Endothelial cell of umbilical vein (primary cell): Measurements from ENCODE around the gene NDUFS5. TPM values are rescaled to one million over a fixed set of nuclear protein-coding genes. Genes with fewer than 3 reads are reported as not detected.

Experiments
- BruUV-seq: library from RNA; stranded (reverse); fragments of 400-500 nt; replicated peaks from 2 replicates; lab custom pipeline; 2021; lab: Mats Ljungman, UMichigan
- CTCF ChIA-PET: fragments of 300-600, 350-600 bp; sonication (Branson Sonifier 250); formaldehyde crosslinking; loops from one replicate; lab custom pipeline; 2021; ENCODE audit warnings: antibody characterized with exemption, inconsistent platforms; lab: Charles Lee
- POLR2A ChIA-PET: fragments of 300-600, 350-600 bp; sonication (Branson Sonifier 250); formaldehyde crosslinking; loops from one replicate; lab custom pipeline; 2021; ENCODE audit warnings: antibody characterized with exemption, inconsistent platforms; lab: Charles Lee
- DNase-seq: peaks from one replicate; pipeline ENCODE4 v3.0.0-alpha.2; 2011; ENCODE audit warnings: low read depth, low spot score
- FAIRE-seq: peaks from 2 replicates; lab custom pipeline; 2011; peaks lifted over from hg19 to GRCh38; lab: Jason Lieb, UNC
- H2AFZ ChIP-seq: 2 replicates; pipeline ENCODE4 v1.6.0; 2012; ENCODE audit warnings: low read depth, low read length, control low read depth, inconsistent platforms
- H3K27ac ChIP-seq: 2 replicates; pipeline ENCODE4 v1.5.1; 2011; ENCODE audit warnings: low read depth, mild to moderate bottlenecking, control low read depth, low read length, moderate library complexity; ENCODE audit not compliant: insufficient read depth
- H3K27me3 ChIP-seq, 2 experiments: 2 replicates each; pipeline versions ENCODE4 v1.6.0 to v1.6.1; 2011; ENCODE audit warnings: low read length in 2 of 2, mixed read lengths in 1 of 2; ENCODE audit not compliant: control insufficient read depth in 2 of 2, insufficient read depth in 2 of 2
- H3K36me3 ChIP-seq, 2 experiments: 2 replicates in 1 of 2; 3 replicates in 1 of 2; pipeline ENCODE4 v1.5.1; 2011; ENCODE audit warnings: low read length in 2 of 2, mild to moderate bottlenecking in 1 of 2, moderate library complexity in 1 of 2; ENCODE audit not compliant: control insufficient read depth in 2 of 2, insufficient read depth in 2 of 2; ENCODE audit errors: extremely low read depth in 1 of 2
- H3K4me1 ChIP-seq: 3 replicates; pipeline ENCODE4 v1.5.1; 2011; ENCODE audit warnings: mild to moderate bottlenecking, low read length; ENCODE audit not compliant: control insufficient read depth, insufficient read depth; ENCODE audit errors: extremely low read depth
- H3K4me2 ChIP-seq: 2 replicates; pipeline ENCODE4 v1.6.1; 2011; ENCODE audit warnings: low read length, control low read depth, mixed read lengths; ENCODE audit not compliant: insufficient read depth
- H3K4me3 ChIP-seq, 3 experiments: fragments of 200-600 bp in 1 of 3; sonication (generic), shearing (Covaris generic) in 1 of 3; replicated peaks in 1 of 3; 2 replicates each; pipeline ENCODE4 v1.5.1; 2011 to 2016; ENCODE audit warnings: control low read depth in 3 of 3, low read length in 3 of 3, mild to moderate bottlenecking in 2 of 3, inconsistent platforms in 1 of 3, low read depth in 1 of 3, moderate library complexity in 1 of 3; ENCODE audit not compliant: insufficient read depth in 1 of 3
- H3K79me2 ChIP-seq: 2 replicates; pipeline ENCODE4 v1.6.0; 2012; ENCODE audit warnings: low read length, inconsistent platforms; ENCODE audit not compliant: control insufficient read depth, insufficient read depth
- H3K9ac ChIP-seq: replicated peaks from 2 replicates; pipeline ENCODE3; 2011; ENCODE audit warnings: low read length, control low read depth; ENCODE audit not compliant: insufficient read depth; ENCODE audit errors: extremely low read depth
- H3K9me1 ChIP-seq: replicated peaks from 3 replicates; pipeline ENCODE4 v1.6.0; 2011; ENCODE audit warnings: mild to moderate bottlenecking, low read length; ENCODE audit not compliant: control insufficient read depth, insufficient read depth; ENCODE audit errors: extremely low read depth
- H3K9me3 ChIP-seq: replicated peaks from 2 replicates; pipeline ENCODE4 v1.5.1; 2012; ENCODE audit warnings: low read length, inconsistent platforms; ENCODE audit not compliant: control insufficient read depth, insufficient read depth
- H4K20me1 ChIP-seq: replicated peaks from 2 replicates; pipeline ENCODE3; 2011; ENCODE audit warnings: mild to moderate bottlenecking, low read length; ENCODE audit not compliant: control insufficient read depth, insufficient read depth; ENCODE audit errors: extremely low read depth
- EZH2 ChIP-seq: IDR thresholded peaks from 2 replicates; pipeline ENCODE4 v1.6.1; 2012; ENCODE audit warnings: borderline replicate concordance, low read depth, mild to moderate bottlenecking, moderate library complexity, low read length, inconsistent platforms; ENCODE audit not compliant: severe bottlenecking
- FOS ChIP-seq: IDR thresholded peaks from 2 replicates; pipeline ENCODE4 v1.6.1; 2011; ENCODE audit warnings: mild to moderate bottlenecking, low read length, moderate library complexity, borderline replicate concordance; ENCODE audit not compliant: insufficient read depth
- GATA2 ChIP-seq: IDR thresholded peaks from 2 replicates; pipeline ENCODE4 v1.7.0; 2011; ENCODE audit warnings: low read depth, mild to moderate bottlenecking, moderate library complexity, mixed read lengths, low read length; ENCODE audit not compliant: insufficient read length, insufficient read depth
- JUN ChIP-seq: IDR thresholded peaks from 2 replicates; pipeline ENCODE4 v1.6.1; 2011; ENCODE audit warnings: borderline replicate concordance, low read depth; ENCODE audit not compliant: insufficient read length, insufficient read depth
- MYC ChIP-seq: IDR thresholded peaks from one replicate; pipeline ENCODE4 v1.6.1; 2011; ENCODE audit warnings: mild to moderate bottlenecking, low read depth, low read length
- POLR2A ChIP-seq: IDR thresholded peaks from 2 replicates; pipeline ENCODE4 v1.6.1; 2012; ENCODE audit warnings: low read depth, mild to moderate bottlenecking, control low read depth, low read length
- POLR2AphosphoS5 ChIP-seq: IDR thresholded peaks from 2 replicates; pipeline ENCODE4 v1.6.1; 2012; ENCODE audit warnings: low read depth, mild to moderate bottlenecking, control low read depth, low read length, moderate library complexity; ENCODE audit not compliant: insufficient read depth
- dilution Hi-C: fragments of 300-500 bp; cut with MboI; formaldehyde crosslinking; loops from one replicate; pipeline ENCODE4 v1.15.0; 2019; ENCODE audit warnings: low sequenced_read_pairs; ENCODE audit not compliant: extremely low pct_ligation_motif_present
- intact Hi-C: fragments of 100-400 bp; cut with micrococcal nuclease; formaldehyde crosslinking; loops from one replicate; pipeline ENCODE4 v1.10.0; 2022
- polyA plus RNA-seq, 4 experiments: library from polyadenylated mRNA; depleted of rRNA in 3 of 4; stranded (reverse) in 3 of 4; unstranded in 1 of 4; fragments of >200 nt; gene quantifications; 2 replicates each; pipeline versions ENCODE4 v1.2.1 to v1.2.3, GENCODE V29; 2011 to 2012; ENCODE audit warnings: missing spikeins in 1 of 4
- total RNA-seq: library from RNA; stranded (reverse); gene quantifications from 2 replicates; pipeline ENCODE4 v1.2.3, GENCODE V29; 2021
- TF ChIP-seq, protein P1 (sequence below): IDR thresholded peaks from 2 replicates; pipeline ENCODE4 v1.6.1; 2011; ENCODE audit not compliant: insufficient read depth, insufficient read length
- TF ChIP-seq, protein P2 (sequence below), 2 donors: IDR thresholded peaks; 1 replicate in 1 of 2; 2 replicates in 1 of 2; pipeline ENCODE4 v1.5.1; 2011; ENCODE audit warnings: low read length in 2 of 2, mild to moderate bottlenecking in 2 of 2, moderate library complexity in 2 of 2, control low read depth in 1 of 2, inconsistent platforms in 1 of 2, low read depth in 1 of 2; ENCODE audit not compliant: insufficient read depth in 1 of 2; ENCODE audit errors: extremely low read depth in 1 of 2

NDUFS5 gene
- total and polyA plus RNA-seq, 2 donors (not counting 3 experiments of a cell fraction or from before 2014, with no cell fraction given): 327 to 710 TPM

DNA sequence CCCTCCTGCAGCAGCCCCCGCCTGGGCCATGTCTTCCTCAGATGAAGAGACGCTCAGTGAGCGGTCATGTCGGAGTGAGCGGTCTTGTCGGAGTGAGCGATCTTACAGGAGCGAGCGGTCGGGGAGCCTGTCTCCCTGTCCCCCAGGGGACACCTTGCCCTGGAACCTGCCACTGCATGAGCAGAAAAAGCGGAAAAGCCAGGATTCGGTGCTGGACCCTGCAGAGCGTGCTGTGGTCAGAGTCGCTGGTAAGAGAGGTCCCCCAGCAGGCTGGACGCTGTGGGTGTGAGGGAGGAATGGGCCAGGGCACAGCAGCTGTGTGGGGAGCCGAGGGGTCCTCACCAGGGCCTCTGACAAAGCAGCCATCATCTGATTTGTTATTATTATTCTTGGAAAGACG is 58.0 kb downstream of the NDUFS5 start:
- no peaks in the 10 kb centered on the region for H3K79me2 ChIP-seq
- POLR2A ChIA-PET: no interaction called here
- no peak for FAIRE-seq

More for the DNA sequence above, 58.0 kb downstream of the NDUFS5 start:
- Histone ChIP-seq H3K4me1 (no peaks in the 10 kb centered on the region), H3K9me3 (no peaks in the 10 kb centered on the region), H3K9ac (no peak overlapping the region), H3K27ac (no peak overlapping the region), H3K4me3 (no peak overlapping the region), H2AFZ (no peak overlapping the region), H3K9me1 (no peaks in the 10 kb centered on the region), H3K4me2 (no peak overlapping the region), H3K36me3 (no peaks in the 10 kb centered on the region), H4K20me1 (no peaks in the 10 kb centered on the region), H3K27me3 (peaks cover 10 to 13% of the 10 kb centered on the region in 2 experiments)
- CTCF ChIA-PET: interaction anchor here (1.4 kb wide), 1 partner anchor 77 kb away, joined by 3 read pairs; no protein-coding TSS in a partner anchor
- no peak for DNase-seq
- intact Hi-C loops: no loop called here
- TF ChIP-seq, protein P1, sequence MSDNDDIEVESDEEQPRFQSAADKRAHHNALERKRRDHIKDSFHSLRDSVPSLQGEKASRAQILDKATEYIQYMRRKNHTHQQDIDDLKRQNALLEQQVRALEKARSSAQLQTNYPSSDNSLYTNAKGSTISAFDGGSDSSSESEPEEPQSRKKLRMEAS: no peak
- TF ChIP-seq GATA2: no peak
- TF ChIP-seq, protein P2, sequence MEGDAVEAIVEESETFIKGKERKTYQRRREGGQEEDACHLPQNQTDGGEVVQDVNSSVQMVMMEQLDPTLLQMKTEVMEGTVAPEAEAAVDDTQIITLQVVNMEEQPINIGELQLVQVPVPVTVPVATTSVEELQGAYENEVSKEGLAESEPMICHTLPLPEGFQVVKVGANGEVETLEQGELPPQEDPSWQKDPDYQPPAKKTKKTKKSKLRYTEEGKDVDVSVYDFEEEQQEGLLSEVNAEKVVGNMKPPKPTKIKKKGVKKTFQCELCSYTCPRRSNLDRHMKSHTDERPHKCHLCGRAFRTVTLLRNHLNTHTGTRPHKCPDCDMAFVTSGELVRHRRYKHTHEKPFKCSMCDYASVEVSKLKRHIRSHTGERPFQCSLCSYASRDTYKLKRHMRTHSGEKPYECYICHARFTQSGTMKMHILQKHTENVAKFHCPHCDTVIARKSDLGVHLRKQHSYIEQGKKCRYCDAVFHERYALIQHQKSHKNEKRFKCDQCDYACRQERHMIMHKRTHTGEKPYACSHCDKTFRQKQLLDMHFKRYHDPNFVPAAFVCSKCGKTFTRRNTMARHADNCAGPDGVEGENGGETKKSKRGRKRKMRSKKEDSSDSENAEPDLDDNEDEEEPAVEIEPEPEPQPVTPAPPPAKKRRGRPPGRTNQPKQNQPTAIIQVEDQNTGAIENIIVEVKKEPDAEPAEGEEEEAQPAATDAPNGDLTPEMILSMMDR (IDR thresholded peaks at IDR 0.05; ENCODE audit: extremely low read depth in 1 of 2, insufficient read depth in 1 of 2, low read depth in 1 of 2, low read length in 2 of 2): no peak
- TF ChIP-seq MYC: no peak
- no peak for TF ChIP-seq POLR2AphosphoS5
- TF ChIP-seq POLR2A: no peak
- TF ChIP-seq JUN: no peak
- TF ChIP-seq FOS: no peak
- TF ChIP-seq EZH2: no peak
- dilution Hi-C loops: no loop called here
- BruUV-seq: no TSS peak

Other genes with a start within 250 kb of the NDUFS5 start
- 33.2 and 40.1 TPM in 2 replicates for gene RRAGC, start 166.6 kb upstream of the NDUFS5 start, total RNA-seq
- 20.9 and 24.1 TPM in 2 replicates for gene RRAGC, start 166.6 kb upstream of the NDUFS5 start, polyA plus RNA-seq
- 13.1 and 23.1 TPM in 2 replicates for gene MYCBP, start 153.0 kb upstream of the NDUFS5 start, total RNA-seq
- 8.4 and 9.5 TPM in 2 replicates for gene MYCBP, start 153.0 kb upstream of the NDUFS5 start, polyA plus RNA-seq
- not detected in 2 replicates for gene GJA9, start 144.8 kb upstream of the NDUFS5 start, total RNA-seq
- not detected in 2 replicates for gene GJA9, start 144.8 kb upstream of the NDUFS5 start, polyA plus RNA-seq
- 0.32 and 1.4 TPM in 2 replicates for gene RHBDL2, start 84.5 kb upstream of the NDUFS5 start, total RNA-seq
- 0.06 and 0.11 TPM in 2 replicates for gene RHBDL2, start 84.5 kb upstream of the NDUFS5 start, polyA plus RNA-seq
- 43.4 and 49.3 TPM in 2 replicates for gene AKIRIN1, start 35.1 kb upstream of the NDUFS5 start, total RNA-seq
- gene AKIRIN1, start 35.1 kb upstream of the NDUFS5 start, polyA plus RNA-seq: 22.2 and 28.4 TPM in 2 replicates
- gene MACF1, start 178.3 kb downstream of the NDUFS5 start, total RNA-seq: 566 and 587 TPM in 2 replicates
- gene MACF1, start 178.3 kb downstream of the NDUFS5 start, polyA plus RNA-seq: 105 and 122 TPM in 2 replicates